Natural killer cell (primary cell): ENCODE results near the gene TXNDC11. TPM values are rescaled to one million over a fixed set of nuclear protein-coding genes. Genes with fewer than 3 reads are reported as not detected.

Experiments
- ATAC-seq, 3 donors: fragments of 150-1000 bp in 2 of 3; fragments of 200-7000 bp in 1 of 3; cut with Tn5 transposase; 1 replicate in 1 of 3; 2 replicates in 2 of 3; pipeline ENCODE4 v1.10.0; 2021; ENCODE audit warnings: mild to moderate bottlenecking in 2 of 3, moderate library complexity in 2 of 3
- DNase-seq, 2 donors: peaks; one replicate each; pipeline versions ENCODE4 v3.0.0 to v3.0.0-alpha.2; 2013 to 2021; ENCODE audit warnings: mixed read lengths in 1 of 2
- H3K27ac ChIP-seq: one replicate; pipeline ENCODE4 v1.5.1; 2013; ENCODE audit warnings: mild to moderate bottlenecking, low read length
- H3K27me3 ChIP-seq: one replicate; pipeline ENCODE4 v1.6.1; 2013; ENCODE audit warnings: low read length; ENCODE audit not compliant: control insufficient read depth, insufficient read depth
- H3K36me3 ChIP-seq: one replicate; pipeline ENCODE4 v1.6.1; 2013; ENCODE audit warnings: low read length; ENCODE audit not compliant: control insufficient read depth, insufficient read depth
- H3K4me1 ChIP-seq: one replicate; pipeline ENCODE4 v1.6.1; 2013; ENCODE audit warnings: low read length; ENCODE audit not compliant: control insufficient read depth, insufficient read depth
- H3K4me3 ChIP-seq: one replicate; pipeline ENCODE4 v1.5.1; 2013; ENCODE audit warnings: low read length
- H3K9me3 ChIP-seq: one replicate; pipeline ENCODE4 v1.6.1; 2013; ENCODE audit warnings: low read length; ENCODE audit not compliant: control insufficient read depth, insufficient read depth
- H3K27ac Mint-ChIP-seq, 2 donors: one replicate each; pipeline ENCODE4 v1.8.0; 2022; ENCODE audit warnings: mild to moderate bottlenecking in 2 of 2, mixed read lengths in 2 of 2, moderate library complexity in 1 of 2
- H3K27me3 Mint-ChIP-seq, 2 donors: one replicate each; pipeline ENCODE4 v1.8.0; 2022; ENCODE audit warnings: low read depth in 2 of 2, mixed read lengths in 2 of 2
- H3K36me3 Mint-ChIP-seq: one replicate; pipeline ENCODE4 v1.8.0; 2022; ENCODE audit warnings: mixed read lengths
- H3K4me1 Mint-ChIP-seq, 2 donors: one replicate each; pipeline ENCODE4 v1.8.0; 2022; ENCODE audit warnings: mixed read lengths in 2 of 2
- H3K4me3 Mint-ChIP-seq: one replicate; pipeline ENCODE4 v1.8.0; 2022; ENCODE audit warnings: mild to moderate bottlenecking, moderate library complexity, mixed read lengths
- H3K9me3 Mint-ChIP-seq, 2 donors: one replicate each; pipeline ENCODE4 v1.8.0; 2022; ENCODE audit warnings: mixed read lengths in 2 of 2
- WGBS: methylation state at CpG from one replicate; pipeline ENCODE4 v1.1.7; 2013; ENCODE audit warnings: missing lambda C conversion rate; ENCODE audit not compliant: insufficient coverage; 5-methylcytosine and 5-hydroxymethylcytosine counted together
- intact Hi-C: fragments of 100-400 bp; cut with micrococcal nuclease; formaldehyde crosslinking; loops from one replicate; pipeline ENCODE4 v1.14.2; 2022
- total RNA-seq, 4 donors: library from RNA; stranded (reverse); fragments of 120-200 nt in 1 of 4; gene quantifications; one replicate each; pipeline versions ENCODE4 v1.2.3 to v1.2.4, GENCODE V29; 2013 to 2022
- TF ChIP-seq, protein P1 (sequence below): fragments of 200-600 bp; IDR thresholded peaks from one replicate; pipeline ENCODE4 v1.8.0; 2022; ENCODE audit warnings: antibody characterized with exemption

The TXNDC11 gene
- total RNA-seq, 3 donors from 2014 or later (not counting 1 experiment from before 2014, with no cell fraction given): 63.4 to 99.2 (median 68.9) TPM

- ATAC-seq: no peak
- whole genome bisulfite sequencing: 95% methylated on average over 5 of the region's 5 CpGs
- H3K27ac Mint-ChIP-seq: peak overlapping the region in 1 of 2 donors; percentile 17
- no peaks in the 10 kb centered on the region for H3K9me3 Mint-ChIP-seq
- intact Hi-C loops: no loop called here
- no peaks in the 10 kb centered on the region for H3K27me3 Mint-ChIP-seq
- TF ChIP-seq, protein P1, sequence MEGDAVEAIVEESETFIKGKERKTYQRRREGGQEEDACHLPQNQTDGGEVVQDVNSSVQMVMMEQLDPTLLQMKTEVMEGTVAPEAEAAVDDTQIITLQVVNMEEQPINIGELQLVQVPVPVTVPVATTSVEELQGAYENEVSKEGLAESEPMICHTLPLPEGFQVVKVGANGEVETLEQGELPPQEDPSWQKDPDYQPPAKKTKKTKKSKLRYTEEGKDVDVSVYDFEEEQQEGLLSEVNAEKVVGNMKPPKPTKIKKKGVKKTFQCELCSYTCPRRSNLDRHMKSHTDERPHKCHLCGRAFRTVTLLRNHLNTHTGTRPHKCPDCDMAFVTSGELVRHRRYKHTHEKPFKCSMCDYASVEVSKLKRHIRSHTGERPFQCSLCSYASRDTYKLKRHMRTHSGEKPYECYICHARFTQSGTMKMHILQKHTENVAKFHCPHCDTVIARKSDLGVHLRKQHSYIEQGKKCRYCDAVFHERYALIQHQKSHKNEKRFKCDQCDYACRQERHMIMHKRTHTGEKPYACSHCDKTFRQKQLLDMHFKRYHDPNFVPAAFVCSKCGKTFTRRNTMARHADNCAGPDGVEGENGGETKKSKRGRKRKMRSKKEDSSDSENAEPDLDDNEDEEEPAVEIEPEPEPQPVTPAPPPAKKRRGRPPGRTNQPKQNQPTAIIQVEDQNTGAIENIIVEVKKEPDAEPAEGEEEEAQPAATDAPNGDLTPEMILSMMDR: no peak
- H3K27ac ChIP-seq: no peak overlapping the region
- peaks cover 19 to 29% of the 10 kb centered on the region in 2 donors for H3K4me1 Mint-ChIP-seq
- no peak for DNase-seq
- H3K4me1 ChIP-seq: peaks cover 6% of the 10 kb centered on the region
- peaks cover 56% of the 10 kb centered on the region for H3K36me3 ChIP-seq
- H3K4me3 ChIP-seq: no peak overlapping the region
- H3K9me3 ChIP-seq: no peaks in the 10 kb centered on the region
- no peak overlapping the region for H3K4me3 Mint-ChIP-seq
- H3K36me3 Mint-ChIP-seq: peaks cover 24% of the 10 kb centered on the region
- no peaks in the 10 kb centered on the region for H3K27me3 ChIP-seq
These were observed 51.4 kb downstream of the TXNDC11 start for GRCh38 chr16:11691235-11691634.

GRCh38 chr16:11689031-11689840 is 53.4 kb downstream of the TXNDC11 start:
- Mint-ChIP-seq H3K4me3 (no peak overlapping the region), H3K36me3 (peaks cover 30% of the 10 kb centered on the region), H3K27me3 (no peaks in the 10 kb centered on the region), H3K4me1 (peaks cover 9 to 22% of the 10 kb centered on the region in 2 donors), H3K27ac (peak overlapping the region in 1 of 2 donors; percentile 64), H3K9me3 (no peaks in the 10 kb centered on the region)
- WGBS: 54% methylated on average over 3 of the region's 3 CpGs
- Histone ChIP-seq H3K27ac (peak overlapping the region; percentile 51), H3K4me1 (peaks cover 3% of the 10 kb centered on the region), H3K9me3 (no peaks in the 10 kb centered on the region), H3K36me3 (peaks cover 59% of the 10 kb centered on the region), H3K4me3 (no peak overlapping the region), H3K27me3 (no peaks in the 10 kb centered on the region)
- DNase-seq: peak in 1 of 2 donors; percentile 18
- intact Hi-C loops: no loop called here
- TF ChIP-seq, protein P1: no peak
- ATAC-seq: peak in 1 of 3 donors; percentile 37

GRCh38 chr16:11688520-11688886 is 54.2 kb downstream of the TXNDC11 start:
- DNase-seq (no peak), ATAC-seq (peak in 2 of 3 donors; percentile 31 to 53)
- intact Hi-C loops: no loop called here
- Histone ChIP-seq H3K4me3 (no peak overlapping the region), H3K4me1 (peaks cover 3% of the 10 kb centered on the region), H3K36me3 (peaks cover 66% of the 10 kb centered on the region), H3K9me3 (no peaks in the 10 kb centered on the region), H3K27me3 (no peaks in the 10 kb centered on the region), H3K27ac (no peak overlapping the region)
- Mint-ChIP-seq H3K4me3 (no peak overlapping the region), H3K9me3 (no peaks in the 10 kb centered on the region), H3K4me1 (peaks cover 9 to 22% of the 10 kb centered on the region in 2 donors), H3K27me3 (no peaks in the 10 kb centered on the region), H3K36me3 (peaks cover 36% of the 10 kb centered on the region), H3K27ac (no peak overlapping the region)
- TF ChIP-seq, protein P1: no peak
- WGBS: 57% methylated on average over 1 of the region's 1 CpG
